PFSK-1 (cell line): ENCODE measurements around the gene RBM17.
A peak's percentile ranks its signal among the peaks of the same experiment; 100 is the strongest.

Experiments used
- FOXP2 ChIP-seq: optimal IDR thresholded peaks from 2 replicates; pipeline ENCODE3; 2011; ENCODE audit warnings: borderline replicate concordance, control low read depth, inconsistent platforms; ENCODE audit not compliant: insufficient read depth; ENCODE audit errors: extremely low read length, extremely low read depth
- POLR2AphosphoS5 ChIP-seq: IDR thresholded peaks from 2 replicates; pipeline ENCODE4 v1.6.1; 2012; ENCODE audit warnings: low read depth, mild to moderate bottlenecking, control low read depth, low read length, moderate library complexity
- SIN3A ChIP-seq: IDR thresholded peaks from 2 replicates; pipeline ENCODE4 v1.6.1; 2012; ENCODE audit warnings: mild to moderate bottlenecking, low read length, moderate library complexity, borderline replicate concordance; ENCODE audit not compliant: insufficient read depth
- TAF1 ChIP-seq: IDR thresholded peaks from 2 replicates; pipeline ENCODE4 v1.6.1; 2012; ENCODE audit warnings: low read length, control low read depth, borderline replicate concordance; ENCODE audit not compliant: insufficient read depth
- TF ChIP-seq, protein P1 (sequence below), 2 experiments: IDR thresholded peaks; 2 replicates each; pipeline versions ENCODE4 v1.6.1 to v1.8.0; 2011 to 2012; ENCODE audit warnings: low read depth in 2 of 2, low read length in 2 of 2, control low read depth in 1 of 2, inconsistent platforms in 1 of 2, mild to moderate bottlenecking in 1 of 2, moderate library complexity in 1 of 2; ENCODE audit not compliant: insufficient read depth in 1 of 2

RBM17 gene

DNA sequence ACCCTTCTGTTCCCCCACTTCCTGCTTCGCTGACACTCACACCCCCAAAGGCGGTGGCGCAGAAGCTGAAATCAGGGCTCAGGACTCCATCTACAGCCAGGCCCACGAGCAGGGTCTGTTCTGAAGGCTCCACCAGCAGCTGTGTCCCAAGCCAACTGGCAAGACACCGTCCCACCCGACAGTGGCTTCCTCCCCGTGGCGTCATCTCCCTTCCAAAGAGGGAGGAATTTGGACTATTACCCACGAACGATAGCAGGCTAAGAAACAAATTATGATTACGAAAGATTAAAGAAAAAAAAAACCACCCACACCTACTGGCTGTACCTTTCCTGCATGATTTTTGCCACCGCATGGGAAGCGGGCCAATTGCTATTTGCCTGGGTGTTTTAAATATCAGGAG, 54.3 kb downstream of the RBM17 start:
- TF ChIP-seq, protein P1, sequence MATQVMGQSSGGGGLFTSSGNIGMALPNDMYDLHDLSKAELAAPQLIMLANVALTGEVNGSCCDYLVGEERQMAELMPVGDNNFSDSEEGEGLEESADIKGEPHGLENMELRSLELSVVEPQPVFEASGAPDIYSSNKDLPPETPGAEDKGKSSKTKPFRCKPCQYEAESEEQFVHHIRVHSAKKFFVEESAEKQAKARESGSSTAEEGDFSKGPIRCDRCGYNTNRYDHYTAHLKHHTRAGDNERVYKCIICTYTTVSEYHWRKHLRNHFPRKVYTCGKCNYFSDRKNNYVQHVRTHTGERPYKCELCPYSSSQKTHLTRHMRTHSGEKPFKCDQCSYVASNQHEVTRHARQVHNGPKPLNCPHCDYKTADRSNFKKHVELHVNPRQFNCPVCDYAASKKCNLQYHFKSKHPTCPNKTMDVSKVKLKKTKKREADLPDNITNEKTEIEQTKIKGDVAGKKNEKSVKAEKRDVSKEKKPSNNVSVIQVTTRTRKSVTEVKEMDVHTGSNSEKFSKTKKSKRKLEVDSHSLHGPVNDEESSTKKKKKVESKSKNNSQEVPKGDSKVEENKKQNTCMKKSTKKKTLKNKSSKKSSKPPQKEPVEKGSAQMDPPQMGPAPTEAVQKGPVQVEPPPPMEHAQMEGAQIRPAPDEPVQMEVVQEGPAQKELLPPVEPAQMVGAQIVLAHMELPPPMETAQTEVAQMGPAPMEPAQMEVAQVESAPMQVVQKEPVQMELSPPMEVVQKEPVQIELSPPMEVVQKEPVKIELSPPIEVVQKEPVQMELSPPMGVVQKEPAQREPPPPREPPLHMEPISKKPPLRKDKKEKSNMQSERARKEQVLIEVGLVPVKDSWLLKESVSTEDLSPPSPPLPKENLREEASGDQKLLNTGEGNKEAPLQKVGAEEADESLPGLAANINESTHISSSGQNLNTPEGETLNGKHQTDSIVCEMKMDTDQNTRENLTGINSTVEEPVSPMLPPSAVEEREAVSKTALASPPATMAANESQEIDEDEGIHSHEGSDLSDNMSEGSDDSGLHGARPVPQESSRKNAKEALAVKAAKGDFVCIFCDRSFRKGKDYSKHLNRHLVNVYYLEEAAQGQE (IDR thresholded peaks at IDR 0.05; ENCODE audit: insufficient read depth in 1 of 2, low read depth in 2 of 2, low read length in 2 of 2), result no peak
- TF ChIP-seq FOXP2 (no peak), POLR2AphosphoS5 (no peak), TAF1 (no peak), SIN3A (no peak)

- TF ChIP-seq TAF1 (no peak), SIN3A (no peak), POLR2AphosphoS5 (peak; percentile 55; the same call in 1 of the 2 replicates), FOXP2 (peak; percentile 77)
- TF ChIP-seq, protein P1 (IDR thresholded peaks at IDR 0.05; ENCODE audit: insufficient read depth in 1 of 2, low read depth in 2 of 2, low read length in 2 of 2), result no peak
These were observed 55.8 kb downstream of the RBM17 start for GRCh38 chr10:6144406-6145165.

GRCh38 chr10:6145166-6145987, 56.5 kb downstream of the RBM17 start:
- TF ChIP-seq, protein P1 (IDR thresholded peaks at IDR 0.05; ENCODE audit: insufficient read depth in 1 of 2, low read depth in 2 of 2, low read length in 2 of 2), result no peak
- TF ChIP-seq FOXP2 (no peak), TAF1 (no peak), POLR2AphosphoS5 (no peak), SIN3A (no peak)

DNA sequence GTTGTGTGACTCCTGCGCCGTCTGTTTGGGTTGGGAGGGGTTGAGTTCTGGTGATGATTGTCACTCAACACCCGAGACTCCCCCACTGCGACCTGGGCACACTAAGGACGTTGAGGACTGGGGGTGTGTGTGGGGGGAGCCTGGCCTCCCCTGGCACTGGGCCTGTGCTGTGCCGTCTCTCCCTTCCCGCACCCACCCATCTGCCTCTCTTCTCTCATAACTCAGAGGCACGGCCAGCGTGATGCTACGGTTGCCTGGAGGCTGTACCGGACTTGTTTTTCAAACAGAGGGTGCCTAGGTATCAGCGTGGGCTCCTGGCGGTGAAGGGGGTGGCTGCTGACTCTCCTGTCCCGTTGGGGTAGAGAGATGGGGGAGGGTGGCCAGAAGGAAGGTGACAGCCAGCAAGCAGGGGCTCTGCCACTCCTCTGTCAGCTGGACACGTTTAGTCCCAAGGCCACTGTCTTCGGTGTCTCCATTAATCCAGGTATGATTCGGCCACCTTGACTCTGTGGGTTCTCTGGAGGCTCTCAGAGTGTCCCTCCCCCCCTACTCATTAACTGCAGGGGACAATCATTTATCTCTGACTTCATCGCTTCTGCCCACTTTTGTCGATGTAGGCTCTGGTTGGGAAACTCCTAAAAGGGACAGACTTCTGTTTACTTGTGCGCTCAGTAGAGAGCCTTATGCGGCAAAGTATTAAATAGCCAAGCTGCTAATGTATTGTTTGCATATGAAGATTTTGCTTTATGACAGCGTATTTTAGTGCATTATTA, 57.4 kb downstream of the RBM17 start:
- no peak for TF ChIP-seq POLR2AphosphoS5
- TF ChIP-seq, protein P1 (IDR thresholded peaks at IDR 0.05; ENCODE audit: insufficient read depth in 1 of 2, low read depth in 2 of 2, low read length in 2 of 2), result no peak
- no peak for TF ChIP-seq SIN3A
- no peak for TF ChIP-seq FOXP2
